SK-N-MC (cell line): ENCODE results near the gene DGCR2.

Source experiments
- EZH2 ChIP-seq: fragments of 200-600 bp; sonication (generic); IDR thresholded peaks from one replicate; pipeline ENCODE4 v1.6.1; 2017; ENCODE audit warnings: antibody characterized with exemption
- FOXP2 ChIP-seq: optimal IDR thresholded peaks from 2 replicates; pipeline ENCODE3; 2011; ENCODE audit warnings: mild to moderate bottlenecking, moderate library complexity; ENCODE audit not compliant: insufficient read depth; ENCODE audit errors: extremely low read length, control extremely low read depth
- POLR2AphosphoS5 ChIP-seq: IDR thresholded peaks from 2 replicates; pipeline ENCODE4 v1.6.1; 2012; ENCODE audit warnings: mild to moderate bottlenecking, low read depth, low read length, borderline replicate concordance

GRCh38 chr22:19098157-19098556 lies 24.1 kb downstream of the DGCR2 start:
- TF ChIP-seq POLR2AphosphoS5: no peak
- no peak for TF ChIP-seq EZH2
- TF ChIP-seq FOXP2: no peak
